Activated T-cell treated with anti-CD3 and anti-CD28 coated beads for 48 hours (primary cell): ENCODE data around the gene MTMR1.

Source experiments
- DNase-seq: peaks from one replicate; pipeline ENCODE4 v3.0.0-alpha.2; 2020; ENCODE audit warnings: low read depth

Gene MTMR1

DNA sequence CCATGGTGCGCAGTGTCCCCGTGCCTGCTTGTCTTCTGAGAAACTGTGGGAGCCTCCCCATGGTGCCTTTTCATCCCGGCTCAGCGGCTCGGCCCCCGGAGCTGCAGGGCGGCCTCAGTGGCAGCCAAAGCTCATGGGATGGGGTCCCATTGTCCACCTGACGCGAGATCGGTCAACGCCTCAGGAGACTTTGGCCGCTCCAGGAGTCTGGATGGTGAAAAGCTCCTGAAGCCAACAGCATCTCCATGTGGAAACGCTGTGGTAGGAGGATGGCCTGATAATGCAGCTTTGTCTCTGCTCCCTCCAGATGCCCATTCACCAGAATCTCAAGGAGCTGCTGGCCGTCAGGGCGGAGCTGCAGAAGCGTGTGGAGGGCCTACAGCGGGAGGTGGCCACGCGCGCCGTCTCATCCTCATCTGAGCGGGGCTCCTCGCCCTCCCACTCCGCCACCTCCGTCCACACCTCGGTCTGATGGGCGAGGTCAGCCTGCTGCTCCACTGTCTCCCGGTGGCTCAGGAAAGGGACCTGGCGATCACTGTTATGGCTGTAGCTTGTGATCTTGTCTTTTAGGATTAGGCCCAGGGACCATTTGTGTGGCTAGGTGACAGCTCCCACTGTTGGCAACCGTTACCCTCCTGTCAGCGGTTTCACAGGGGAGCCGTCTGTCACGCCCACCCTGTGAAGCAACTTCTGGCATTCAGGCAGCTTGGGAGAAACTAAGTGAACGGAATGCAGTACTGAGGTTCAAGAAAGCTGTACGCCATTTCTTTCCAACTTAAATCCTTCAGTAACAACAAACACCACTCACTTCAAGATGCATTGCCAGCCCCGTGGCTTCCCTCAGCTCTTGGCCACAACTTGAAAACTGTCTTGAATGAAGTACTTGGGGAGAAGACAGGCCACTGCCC, 69.3 kb downstream of the MTMR1 start:
- DNase-seq, result no peak

DNA sequence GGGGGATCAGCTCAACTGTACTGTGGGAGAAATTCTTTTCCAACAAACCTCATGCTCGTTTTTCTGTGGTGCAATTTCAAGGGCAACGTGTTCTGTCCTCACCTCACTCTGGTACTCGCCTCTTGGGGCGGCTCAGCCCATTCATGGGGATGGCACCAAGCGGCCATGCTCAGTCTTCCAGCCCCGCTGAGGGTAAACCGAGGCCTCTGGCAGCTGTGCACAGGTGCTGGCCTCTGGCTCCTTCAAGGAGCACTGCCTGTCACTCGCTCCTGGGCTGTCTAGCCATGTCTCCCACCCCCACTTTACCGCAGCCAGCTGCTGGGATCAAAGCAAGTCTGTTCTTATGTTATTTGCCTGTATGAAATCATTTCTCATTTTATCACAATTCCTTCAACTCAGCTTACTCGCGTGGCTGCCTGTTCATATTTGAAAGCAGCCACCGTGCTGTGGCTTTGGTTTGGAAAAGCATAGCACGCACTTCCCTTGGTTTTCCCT, 70.2 kb downstream of the MTMR1 start:
- DNase-seq, result no peak

DNA sequence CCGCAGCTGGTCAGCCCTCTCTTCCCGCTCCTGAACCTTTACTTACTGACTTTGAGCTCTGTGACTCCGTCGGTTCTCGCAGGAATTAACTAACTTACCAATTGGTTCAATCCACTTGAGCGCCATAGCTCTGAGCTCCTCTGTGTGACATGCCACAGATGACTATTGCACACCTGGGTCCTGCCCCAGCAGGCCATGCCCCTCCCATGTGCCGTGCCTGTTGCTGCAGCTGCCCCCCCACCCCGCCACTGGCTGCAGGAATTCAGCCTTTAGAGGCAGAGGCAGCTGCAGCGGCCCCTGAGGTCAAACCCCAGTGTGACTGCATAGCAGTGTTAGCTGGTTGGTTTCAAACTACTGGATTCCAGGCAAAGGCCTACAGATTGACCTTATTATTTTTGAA, 70.6 kb downstream of the MTMR1 start:
- DNase-seq, result no peak

- DNase-seq, result no peak
Observed at GRCh38 chrX:150765237-150765636, 72.0 kb downstream of the MTMR1 start.

- DNase-seq, result no peak
Observed at GRCh38 chrX:150765782-150766350, 72.7 kb downstream of the MTMR1 start.

DNA sequence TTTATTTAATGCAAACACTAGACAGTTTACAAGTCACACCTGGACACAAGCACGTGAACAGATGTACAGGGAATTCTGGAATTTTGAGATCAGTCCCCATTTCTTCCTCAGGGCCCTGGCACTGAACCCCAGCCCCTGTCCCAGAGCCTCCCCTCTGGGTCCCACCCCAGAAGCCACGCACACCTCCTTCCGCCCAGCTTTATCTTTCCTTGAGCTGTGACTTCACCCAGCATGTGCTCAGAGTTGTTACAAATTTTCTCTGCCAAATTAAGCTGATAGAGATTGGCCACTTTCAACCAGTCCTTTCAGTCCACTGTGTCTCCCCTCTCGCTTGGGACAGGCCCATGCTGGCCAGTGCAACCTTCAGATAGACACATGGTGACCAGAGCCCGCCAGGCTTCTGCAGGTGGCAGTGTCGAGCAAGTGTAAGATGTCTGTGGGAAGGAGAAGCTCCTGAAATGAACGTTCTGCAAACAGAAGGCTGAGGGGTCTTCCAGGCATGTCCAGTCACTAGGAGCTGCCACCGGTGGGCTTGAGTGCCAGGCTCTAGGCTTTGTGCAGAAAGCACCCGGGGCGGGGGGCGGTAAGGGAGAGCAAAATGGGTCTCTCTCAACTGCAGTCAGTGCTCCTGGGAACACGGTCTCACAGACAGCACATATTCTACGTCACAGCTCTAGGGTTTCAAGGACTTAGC, 73.3 kb downstream of the MTMR1 start:
- DNase-seq, result no peak

GRCh38 chrX:150767045-150767395, 73.8 kb downstream of the MTMR1 start:
- DNase-seq, result no peak

DNA sequence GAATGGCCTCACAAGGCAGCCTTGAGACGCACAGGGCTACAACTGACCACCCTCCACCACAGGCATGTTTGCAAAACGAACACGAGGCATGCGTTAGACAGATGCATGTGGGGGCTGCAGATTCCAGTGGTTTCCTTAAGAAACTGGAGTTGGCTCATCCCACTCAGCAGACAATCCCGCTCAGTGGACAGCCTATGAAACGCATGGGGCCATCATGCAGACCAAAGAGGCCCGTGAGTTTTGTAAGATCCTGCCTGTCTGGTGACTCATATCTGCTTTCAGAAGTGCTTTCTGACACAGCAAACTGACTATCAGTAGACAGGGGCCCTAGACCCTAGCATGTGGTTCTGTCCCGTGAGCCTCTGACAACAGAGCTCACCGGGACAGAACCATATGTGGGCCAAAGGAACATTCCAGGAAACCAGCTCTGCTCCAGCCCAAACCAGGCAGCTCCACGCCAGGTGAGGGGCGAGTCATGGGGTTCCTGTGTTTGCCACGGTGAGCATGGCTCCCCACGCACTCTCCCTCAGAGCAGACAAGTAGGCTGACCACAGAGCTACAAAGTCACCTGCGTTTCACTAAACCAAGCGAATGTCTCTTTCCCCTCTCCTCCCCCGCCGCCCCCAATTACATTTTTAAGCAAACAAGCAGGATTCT, 74.4 kb downstream of the MTMR1 start:
- DNase-seq, result peak; percentile 4

DNA sequence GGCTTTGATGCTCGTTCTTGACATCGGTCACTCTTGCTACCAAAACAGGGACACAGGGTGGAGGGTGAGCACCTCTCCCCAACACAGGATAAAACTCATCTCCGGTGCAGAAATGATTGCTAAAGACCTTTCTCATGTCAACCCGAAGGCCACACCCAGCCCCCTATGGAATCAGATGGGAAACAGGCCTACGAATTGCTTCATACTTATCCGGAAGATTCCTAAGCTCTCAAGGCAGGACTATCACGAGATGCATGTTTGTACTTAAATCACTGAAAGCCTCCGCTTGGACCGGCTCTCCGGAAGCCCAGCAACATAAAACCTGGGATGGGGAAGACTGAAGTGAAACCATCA, 74.9 kb downstream of the MTMR1 start:
- DNase-seq, result no peak

GRCh38 chrX:150768580-150769190, 75.5 kb downstream of the MTMR1 start:
- DNase-seq, result no peak

DNA sequence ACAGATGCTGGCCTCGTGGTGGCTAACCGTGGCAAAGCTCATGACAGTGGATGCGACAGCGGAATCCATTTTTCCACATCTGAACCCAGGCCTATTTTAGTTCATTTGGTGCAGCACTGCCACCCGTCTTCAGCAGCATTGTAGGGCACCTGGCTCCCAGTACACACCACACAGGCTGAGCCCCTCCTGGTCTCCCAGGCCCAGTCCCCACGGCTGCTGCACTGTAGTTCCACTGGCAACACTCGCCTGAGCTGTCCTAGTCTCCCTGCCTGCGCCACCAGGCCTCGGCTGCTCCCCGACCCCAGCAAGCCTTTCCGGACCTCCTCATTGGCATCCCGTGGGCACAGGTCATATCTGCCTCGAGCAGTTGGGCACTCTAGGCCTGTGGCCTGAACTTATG, 76.2 kb downstream of the MTMR1 start:
- no peak for DNase-seq

DNA sequence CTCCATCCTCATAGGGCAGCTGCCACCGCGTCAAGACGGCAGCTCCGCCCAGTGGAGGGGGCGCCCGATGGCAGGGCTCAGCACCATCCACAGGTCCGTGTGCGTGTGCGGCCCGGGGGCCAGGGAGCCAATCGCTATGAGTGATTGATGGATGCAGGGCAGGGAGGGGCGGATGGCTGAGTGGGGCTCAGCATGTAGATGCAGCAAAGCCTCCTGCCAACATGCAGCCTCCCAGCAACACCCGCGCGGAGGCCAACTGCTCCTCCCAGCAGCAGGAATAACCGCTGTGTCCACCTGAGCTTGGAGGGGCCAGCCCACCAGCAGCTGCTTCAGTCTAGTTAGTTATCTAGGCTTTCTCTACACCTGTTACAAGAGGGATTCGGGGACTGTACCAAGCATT, 77.4 kb downstream of the MTMR1 start:
- DNase-seq, result no peak

DNA sequence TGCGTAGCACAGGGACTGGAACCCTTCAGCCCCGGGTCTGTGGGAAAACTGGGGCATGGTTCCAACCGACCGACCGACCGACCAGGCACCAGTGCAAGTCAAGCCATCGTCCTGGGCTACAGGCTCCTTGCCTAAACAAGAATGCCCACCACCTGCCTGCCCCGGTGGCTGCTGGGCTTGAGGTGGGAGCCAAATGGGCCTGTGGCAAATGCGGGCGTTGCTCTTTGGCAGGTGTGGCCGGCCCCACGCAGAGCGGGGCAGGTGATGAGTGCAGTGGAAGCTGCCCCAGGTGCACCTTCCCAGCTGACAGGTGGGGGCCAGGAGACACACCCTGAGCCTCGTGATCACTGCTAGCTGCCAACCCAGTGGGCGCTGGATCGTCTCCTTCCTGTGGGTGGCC, 77.9 kb downstream of the MTMR1 start:
- no peak for DNase-seq

- peak; percentile 67 for DNase-seq
Observed at GRCh38 chrX:150772150-150772970, 79.2 kb downstream of the MTMR1 start.

DNA sequence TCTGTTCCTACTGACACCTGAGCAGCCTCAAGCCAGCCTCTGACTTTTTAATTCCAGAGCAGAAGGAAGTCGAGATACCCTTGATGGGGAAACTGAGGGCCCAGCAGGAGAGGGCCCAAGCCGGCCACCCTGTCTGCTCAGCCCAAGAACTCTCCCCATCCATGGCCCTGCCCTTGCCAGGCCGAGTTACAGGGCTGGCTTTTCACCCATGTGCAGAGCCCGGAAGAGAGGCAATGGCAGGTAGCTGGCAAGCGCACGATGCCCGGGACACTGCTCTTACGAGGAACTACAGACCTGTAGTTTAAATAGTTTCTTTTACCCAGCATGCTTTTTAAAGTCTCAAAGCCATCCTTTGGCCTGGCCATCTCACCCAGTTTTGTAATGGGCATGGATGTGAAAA, 79.9 kb downstream of the MTMR1 start:
- no peak for DNase-seq

DNA sequence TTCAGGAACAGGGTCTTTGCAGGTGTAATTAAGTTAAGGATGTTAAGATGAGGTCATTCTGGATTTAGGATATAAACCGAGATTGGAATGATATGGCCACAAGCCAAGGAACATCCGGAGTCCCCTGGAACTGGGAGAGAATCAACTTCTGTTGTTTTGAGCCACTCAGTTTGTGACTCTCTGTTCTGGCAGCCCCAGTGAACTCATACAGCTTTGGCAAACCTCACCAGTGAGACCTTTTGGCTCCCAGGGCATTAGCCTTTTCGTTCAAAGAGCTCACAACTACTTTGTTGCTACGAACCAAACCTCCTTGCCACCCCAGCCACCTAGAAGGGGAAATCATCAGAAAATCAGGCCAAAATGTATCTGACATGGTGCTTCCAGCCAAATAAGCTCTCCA, 80.4 kb downstream of the MTMR1 start:
- no peak for DNase-seq

GRCh38 chrX:150774798-150775568, 81.8 kb downstream of the MTMR1 start:
- DNase-seq, result no peak

GRCh38 chrX:150775569-150776350, 82.6 kb downstream of the MTMR1 start:
- DNase-seq, result no peak

DNA sequence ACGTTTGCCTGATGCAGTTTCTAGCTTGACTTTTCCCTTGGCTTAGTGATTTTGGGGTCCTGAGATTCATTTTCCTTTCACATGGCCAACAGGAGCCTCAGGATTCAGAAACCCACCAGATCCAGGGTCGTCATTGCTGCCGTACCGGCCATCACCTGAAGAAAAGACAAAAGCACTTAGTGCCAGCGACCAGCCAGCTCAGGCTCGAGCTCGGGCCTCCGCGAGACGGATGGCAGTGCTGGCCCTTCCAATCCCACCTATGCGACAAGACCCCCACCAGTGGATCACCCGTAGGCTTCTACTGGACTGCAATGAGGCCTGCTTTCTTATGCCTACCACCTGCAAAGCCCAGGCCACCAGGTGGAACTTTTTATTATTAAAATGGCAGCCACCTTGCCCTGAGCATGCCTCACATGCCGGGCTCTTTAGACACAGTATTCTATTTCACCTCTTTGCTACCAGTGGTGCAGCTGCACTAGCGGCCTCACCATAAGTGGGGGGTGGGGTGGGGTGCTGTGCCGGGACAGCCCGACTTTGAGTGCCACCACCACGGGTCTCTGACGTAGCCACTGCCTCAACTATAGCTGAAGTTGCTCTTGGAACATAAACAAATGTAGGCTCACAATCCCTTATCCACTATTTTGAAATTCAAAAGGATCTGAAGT, 84.3 kb downstream of the MTMR1 start:
- DNase-seq, result no peak
